22Rv1 (cell line): Measurements from ENCODE around the gene IL1B.

ENCODE experiments used
- CTCF ChIP-seq: fragments of 450-650 bp; IDR thresholded peaks from 2 replicates; pipeline ENCODE4 v1.5.1; 2017; ENCODE audit warnings: mild to moderate bottlenecking
- ZFX ChIP-seq: fragments of 450-650 bp; IDR thresholded peaks from 2 replicates; pipeline ENCODE4 v1.6.1; 2017; ENCODE audit warnings: antibody characterized with exemption, borderline replicate concordance

- TF ChIP-seq CTCF (no peak), ZFX (no peak)
Measured at GRCh38 chr2:112805542-112805941, 31.0 kb downstream of the IL1B start.
